Left renal pelvis (tissue), 4 donors: ENCODE measurements around the gene ENDOV. TPM values are rescaled to one million over a fixed set of nuclear protein-coding genes. Genes with fewer than 3 reads are reported as not detected.

ENCODE experiments used
- DNase-seq, 4 donors: peaks; one replicate each; pipeline ENCODE4 v3.0.0-alpha.2; 2013; ENCODE audit warnings: low read depth in 4 of 4, low spot score in 3 of 4
- polyA plus RNA-seq, 4 donors: library from polyadenylated mRNA; unstranded; fragments of 120-200 nt; gene quantifications; one replicate each; pipeline ENCODE4 v1.2.1, GENCODE V29; 2013; ENCODE audit not compliant: insufficient read length in 4 of 4

ENDOV gene
- polyA plus RNA-seq, 4 donors: 24.0 to 41.2 (median 29.6) TPM

GRCh38 chr17:80445726-80446110 is 30.8 kb downstream of the ENDOV start:
- no peak for DNase-seq

- DNase-seq: no peak
These were observed 31.9 kb downstream of the ENDOV start for GRCh38 chr17:80446645-80447405.

- no peak for DNase-seq
These were observed 32.8 kb downstream of the ENDOV start for GRCh38 chr17:80447790-80448189.

GRCh38 chr17:80449194-80449929 is 34.4 kb downstream of the ENDOV start:
- no peak for DNase-seq

- no peak for DNase-seq
These were observed 35.1 kb downstream of the ENDOV start for GRCh38 chr17:80449930-80450576.

- DNase-seq: no peak
These were observed 36.3 kb downstream of the ENDOV start for GRCh38 chr17:80451104-80451775.

- DNase-seq: no peak
These were observed 37.4 kb downstream of the ENDOV start for GRCh38 chr17:80452173-80452915.

- no peak for DNase-seq
These were observed 38.4 kb downstream of the ENDOV start for GRCh38 chr17:80453126-80453997.

GRCh38 chr17:80453998-80454556 is 39.1 kb downstream of the ENDOV start:
- DNase-seq: no peak

- peak; percentile 88 to 94 (median 90) for DNase-seq
These were observed 39.8 kb downstream of the ENDOV start for GRCh38 chr17:80454557-80455335.

GRCh38 chr17:80455336-80455710 is 40.4 kb downstream of the ENDOV start:
- peak in 1 of 4 donors; percentile 31 for DNase-seq

GRCh38 chr17:80455784-80456183 is 40.8 kb downstream of the ENDOV start:
- DNase-seq: no peak

- no peak for DNase-seq
These were observed 41.7 kb downstream of the ENDOV start for GRCh38 chr17:80456465-80457235.

GRCh38 chr17:80457236-80457856 is 42.4 kb downstream of the ENDOV start:
- no peak for DNase-seq

- DNase-seq: no peak
These were observed 43.0 kb downstream of the ENDOV start for GRCh38 chr17:80458016-80458415.

- no peak for DNase-seq
These were observed 44.3 kb downstream of the ENDOV start for GRCh38 chr17:80459234-80459633.

- DNase-seq: no peak
These were observed 45.5 kb downstream of the ENDOV start for GRCh38 chr17:80460429-80460834.
